Loucy (cell line): ENCODE results near the gene LSP1.

ENCODE experiments used
- EZH2phosphoT487 ChIP-seq: fragments of 200-600 bp; IDR thresholded peaks from 2 replicates; pipeline ENCODE4 v1.6.1; 2018; ENCODE audit warnings: antibody characterized with exemption, mild to moderate bottlenecking, moderate library complexity, borderline replicate concordance
- TF ChIP-seq, protein P1 (sequence below): fragments of 200-600 bp; sonication (generic); conservative IDR thresholded peaks from 2 replicates; pipeline ENCODE4 v1.5.1; 2014; ENCODE audit warnings: mild to moderate bottlenecking, antibody characterized with exemption, low read length

DNA sequence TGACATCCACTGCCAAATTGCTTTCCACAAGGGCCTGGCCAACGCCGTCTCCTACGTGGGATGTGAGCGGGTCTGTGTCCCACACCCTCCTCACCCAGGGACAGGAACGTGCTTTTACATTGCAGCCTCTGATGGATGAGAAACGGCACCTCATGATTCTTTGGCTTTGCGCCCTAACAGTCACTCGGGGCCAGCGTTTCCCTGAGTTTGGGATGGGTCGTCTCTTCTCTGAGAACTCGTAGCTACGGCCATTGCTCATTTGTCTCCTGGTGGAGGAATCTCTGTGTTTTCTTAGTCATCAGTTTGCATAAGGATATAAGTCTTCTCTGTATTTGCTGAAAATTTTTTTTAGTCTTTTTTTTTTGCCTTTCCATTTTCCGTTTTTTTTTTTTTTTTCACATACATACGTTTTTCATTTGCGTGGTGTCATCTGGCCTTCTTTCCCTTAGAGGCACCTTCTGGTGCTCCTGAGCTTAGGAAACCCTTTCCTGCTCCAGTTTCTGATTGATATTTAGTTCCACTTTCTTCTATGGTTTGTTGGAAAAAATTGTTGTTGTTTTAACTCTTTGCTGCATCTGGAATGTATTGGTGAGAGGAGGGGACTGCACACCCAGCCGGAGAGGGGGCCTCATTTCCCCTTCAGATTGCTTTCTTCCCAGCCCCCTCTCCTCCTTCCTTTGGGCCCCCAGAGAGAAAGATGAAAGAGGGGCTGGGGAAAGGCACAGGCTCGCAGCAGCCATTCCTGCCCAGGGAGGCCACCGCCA, 78.6 kb downstream of the LSP1 start:
- TF ChIP-seq, protein P1, sequence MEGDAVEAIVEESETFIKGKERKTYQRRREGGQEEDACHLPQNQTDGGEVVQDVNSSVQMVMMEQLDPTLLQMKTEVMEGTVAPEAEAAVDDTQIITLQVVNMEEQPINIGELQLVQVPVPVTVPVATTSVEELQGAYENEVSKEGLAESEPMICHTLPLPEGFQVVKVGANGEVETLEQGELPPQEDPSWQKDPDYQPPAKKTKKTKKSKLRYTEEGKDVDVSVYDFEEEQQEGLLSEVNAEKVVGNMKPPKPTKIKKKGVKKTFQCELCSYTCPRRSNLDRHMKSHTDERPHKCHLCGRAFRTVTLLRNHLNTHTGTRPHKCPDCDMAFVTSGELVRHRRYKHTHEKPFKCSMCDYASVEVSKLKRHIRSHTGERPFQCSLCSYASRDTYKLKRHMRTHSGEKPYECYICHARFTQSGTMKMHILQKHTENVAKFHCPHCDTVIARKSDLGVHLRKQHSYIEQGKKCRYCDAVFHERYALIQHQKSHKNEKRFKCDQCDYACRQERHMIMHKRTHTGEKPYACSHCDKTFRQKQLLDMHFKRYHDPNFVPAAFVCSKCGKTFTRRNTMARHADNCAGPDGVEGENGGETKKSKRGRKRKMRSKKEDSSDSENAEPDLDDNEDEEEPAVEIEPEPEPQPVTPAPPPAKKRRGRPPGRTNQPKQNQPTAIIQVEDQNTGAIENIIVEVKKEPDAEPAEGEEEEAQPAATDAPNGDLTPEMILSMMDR = no peak
- no peak for TF ChIP-seq EZH2phosphoT487
